22Rv1 (cell line): ENCODE results near the gene RAP1GAP2.

Experiments
- CTCF ChIP-seq: fragments of 450-650 bp; IDR thresholded peaks from 2 replicates; pipeline ENCODE4 v1.5.1; 2017; ENCODE audit warnings: mild to moderate bottlenecking
- ZFX ChIP-seq: fragments of 450-650 bp; IDR thresholded peaks from 2 replicates; pipeline ENCODE4 v1.6.1; 2017; ENCODE audit warnings: antibody characterized with exemption, borderline replicate concordance

DNA sequence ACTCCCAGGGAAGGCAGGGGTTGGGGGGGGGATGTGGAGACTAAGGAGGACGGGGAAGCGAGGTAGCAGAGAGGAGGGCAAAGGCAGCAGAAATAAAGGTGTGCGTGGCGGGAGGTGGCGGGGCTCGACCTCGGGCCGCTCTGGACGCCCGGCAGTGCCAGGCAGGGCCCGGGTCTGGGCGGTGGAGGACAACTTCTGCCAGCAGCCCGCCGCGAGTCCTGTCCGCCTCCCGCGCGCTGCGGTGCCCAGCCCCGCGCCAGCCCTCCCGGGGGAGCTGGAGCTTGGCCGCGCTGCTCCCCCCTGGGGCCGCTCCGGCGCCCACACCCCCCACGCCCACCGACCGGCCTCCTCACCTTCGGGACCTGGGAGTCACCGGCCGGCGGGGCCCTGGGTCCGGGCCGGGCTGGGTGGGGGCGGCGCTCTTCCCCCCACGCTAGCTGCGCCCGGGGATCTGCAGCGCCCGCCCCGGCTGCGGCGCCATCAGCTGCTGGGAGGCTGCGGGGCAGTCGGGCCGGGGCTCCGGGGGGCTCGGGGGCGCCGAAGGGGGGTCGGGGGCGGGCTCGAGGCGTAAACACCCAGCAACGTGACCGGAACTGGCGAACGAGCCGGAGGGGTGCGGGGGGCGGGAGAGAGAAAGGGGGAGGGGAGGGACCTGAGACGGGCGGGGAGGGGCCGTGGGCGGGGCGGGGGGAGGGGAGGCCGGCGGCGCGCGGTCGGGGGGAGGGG, 47.0 kb upstream of the RAP1GAP2 start, which contains the start of gene CCDC92B:
- TF ChIP-seq CTCF (no peak), ZFX (no peak)
